GM18505 (cell line): Measurements from ENCODE around the gene LAPTM5.
"Not testable (repeated sequence)": the region's sequence is repeated elsewhere in the genome, so short reads cannot be mapped to it uniquely, and the experiment has no call there.

Experiments used
- ATAC-seq: cut with Tn5 transposase; IDR thresholded peaks from one replicate; pipeline ENCODE4 v1.9.1; 2021; ENCODE audit not compliant: unreplicated experiment
- POLR2A ChIP-seq: IDR thresholded peaks from 4 replicates; pipeline ENCODE4 v1.6.1; 2011; ENCODE audit warnings: borderline replicate concordance; ENCODE audit not compliant: insufficient read depth, insufficient read length; ENCODE audit errors: extremely low read depth

Gene LAPTM5

DNA sequence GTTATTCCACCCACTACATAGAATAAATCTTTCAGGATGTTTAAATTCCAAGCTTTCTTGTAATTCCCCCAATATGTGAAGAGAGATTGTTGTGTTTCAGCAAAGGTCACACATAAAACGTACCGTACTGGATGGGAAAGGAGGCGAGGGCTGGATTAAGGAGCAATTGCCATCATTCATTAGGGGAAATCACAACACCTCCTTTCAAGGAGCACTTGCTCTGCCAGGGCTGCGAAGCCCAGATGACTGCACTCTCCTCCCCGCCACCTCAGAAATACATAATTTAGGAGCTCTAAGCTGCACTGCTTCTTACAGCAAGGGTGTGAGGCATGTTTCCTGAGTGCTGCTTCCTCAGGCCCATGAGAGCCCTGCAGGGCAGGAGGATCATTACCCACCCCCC lies 63.8 kb downstream of the LAPTM5 start:
- TF ChIP-seq POLR2A: no peak
- ATAC-seq: no peak

DNA sequence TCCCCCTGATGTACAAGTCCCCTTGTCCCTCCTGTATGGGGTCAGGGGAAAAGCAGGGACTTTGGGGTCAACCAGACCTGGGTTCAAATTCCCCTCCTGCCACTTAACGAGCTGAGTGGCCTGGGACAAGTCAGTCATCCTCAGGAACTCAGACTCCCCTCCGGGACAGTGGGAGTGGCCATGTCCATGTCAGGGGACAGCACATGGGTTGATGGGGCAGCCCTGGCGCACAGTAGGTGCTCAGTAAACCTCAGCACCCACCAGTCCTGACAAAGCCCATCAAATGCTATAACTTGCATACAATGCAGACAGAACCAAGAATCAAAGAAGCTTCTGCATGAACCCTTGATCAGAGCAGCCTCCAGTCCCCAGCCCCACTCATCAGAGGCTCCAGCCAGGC lies 64.2 kb downstream of the LAPTM5 start:
- TF ChIP-seq POLR2A: no peak
- no peak for ATAC-seq

GRCh38 chr1:30692948-30693301 lies 64.6 kb downstream of the LAPTM5 start:
- TF ChIP-seq POLR2A: no peak
- no peak for ATAC-seq

GRCh38 chr1:30692201-30692947 lies 65.2 kb downstream of the LAPTM5 start:
- no peak for ATAC-seq
- TF ChIP-seq POLR2A: no peak

DNA sequence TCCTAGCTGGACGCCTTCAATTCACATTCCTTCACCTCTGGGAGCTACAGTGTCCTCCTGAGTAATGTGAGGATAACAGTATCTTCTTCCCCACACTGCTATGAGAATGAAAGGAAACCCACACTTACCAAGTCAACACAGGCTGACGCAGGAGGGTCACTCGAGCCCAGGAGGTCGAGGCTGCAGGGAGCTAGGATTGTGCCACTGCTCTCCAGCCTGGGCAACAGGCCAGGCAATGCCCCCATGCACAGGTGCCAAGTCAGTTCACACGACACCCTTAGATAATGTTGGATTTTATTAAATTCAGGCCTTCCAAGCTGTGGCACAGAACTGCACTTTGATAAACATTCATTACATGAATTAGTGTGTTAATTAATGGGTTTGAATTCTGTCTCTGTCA lies 66.1 kb downstream of the LAPTM5 start:
- no peak for ATAC-seq
- no peak for TF ChIP-seq POLR2A

DNA sequence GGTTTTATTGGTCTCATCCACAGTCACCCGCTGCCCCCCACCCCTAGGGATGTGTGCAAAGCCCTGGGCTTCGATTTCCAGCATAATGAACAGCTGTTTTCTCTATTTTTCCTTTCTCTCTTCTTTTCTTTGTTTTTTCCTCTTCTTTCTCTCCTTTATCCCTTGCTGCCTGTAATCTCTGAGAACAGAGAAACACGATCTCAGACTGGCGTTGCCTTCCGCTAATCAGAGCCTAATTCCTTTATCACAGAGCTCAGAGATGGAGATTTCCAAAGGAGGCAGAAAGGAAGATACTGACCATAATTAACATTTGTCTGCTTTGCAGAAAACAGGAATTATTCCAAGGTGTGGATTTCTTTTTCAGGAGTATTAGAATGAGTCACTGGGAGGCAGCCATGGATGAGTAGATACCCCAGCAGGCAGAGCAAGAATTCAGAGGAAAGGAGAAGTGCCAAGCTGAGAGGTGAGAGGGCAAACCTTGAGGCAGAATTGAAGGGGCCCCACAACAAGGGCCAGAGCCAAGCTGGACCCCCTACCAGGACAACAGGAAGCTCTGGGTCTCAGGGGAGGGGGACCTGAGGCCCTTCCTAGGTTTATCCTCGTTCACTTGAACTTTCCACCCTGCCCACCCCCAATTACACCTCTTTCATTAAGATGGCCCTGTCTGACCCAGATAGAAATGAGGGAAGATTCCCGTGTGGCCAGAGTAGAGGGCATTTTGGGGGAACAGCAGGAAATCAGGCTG lies 67.5 kb downstream of the LAPTM5 start:
- no peak for TF ChIP-seq POLR2A
- no peak for ATAC-seq

DNA sequence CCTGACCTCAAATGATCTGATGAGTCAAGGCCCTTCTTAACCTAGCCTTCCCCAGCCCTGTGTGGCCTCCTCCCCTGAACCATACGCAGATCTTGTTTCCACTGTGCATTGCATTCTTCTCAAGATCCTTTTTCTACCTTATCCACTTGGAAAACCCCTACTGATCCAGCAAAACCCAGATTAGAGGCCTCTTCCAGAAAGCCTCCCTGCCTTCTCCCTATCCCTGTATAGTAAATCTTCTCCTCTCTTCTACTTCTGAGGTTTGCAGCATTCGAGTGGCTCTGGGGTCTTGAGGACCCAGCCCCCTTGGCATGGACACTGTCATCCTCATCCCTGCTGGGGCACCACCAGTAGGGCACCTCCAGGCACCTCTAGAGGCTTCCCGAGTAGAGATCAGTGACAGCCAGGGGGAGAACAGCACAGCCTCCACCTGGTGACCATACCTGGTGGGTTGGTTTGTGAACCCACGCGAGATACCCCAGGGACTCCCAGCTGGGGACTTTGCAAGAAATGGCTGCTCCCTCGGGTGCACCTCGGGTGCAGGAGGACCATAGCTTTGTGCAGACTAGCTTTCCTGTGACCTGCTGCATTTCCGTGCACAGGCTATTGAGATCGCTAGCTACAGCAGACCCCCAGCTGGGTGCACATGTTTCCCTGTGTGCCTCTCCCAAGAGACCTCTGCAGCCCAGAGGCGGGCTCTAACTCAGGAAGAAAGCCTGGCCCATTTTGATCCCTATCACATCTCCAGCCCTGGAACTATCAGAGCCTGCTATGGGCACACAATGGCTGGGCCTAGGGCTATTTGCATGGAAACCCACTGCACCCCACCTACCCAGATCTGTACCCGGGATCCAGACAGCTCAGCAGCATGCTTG lies 68.4 kb downstream of the LAPTM5 start:
- no peak for ATAC-seq
- TF ChIP-seq POLR2A: no peak

GRCh38 chr1:30688516-30688915 lies 69.1 kb downstream of the LAPTM5 start:
- not testable (repeated sequence) for ATAC-seq

DNA sequence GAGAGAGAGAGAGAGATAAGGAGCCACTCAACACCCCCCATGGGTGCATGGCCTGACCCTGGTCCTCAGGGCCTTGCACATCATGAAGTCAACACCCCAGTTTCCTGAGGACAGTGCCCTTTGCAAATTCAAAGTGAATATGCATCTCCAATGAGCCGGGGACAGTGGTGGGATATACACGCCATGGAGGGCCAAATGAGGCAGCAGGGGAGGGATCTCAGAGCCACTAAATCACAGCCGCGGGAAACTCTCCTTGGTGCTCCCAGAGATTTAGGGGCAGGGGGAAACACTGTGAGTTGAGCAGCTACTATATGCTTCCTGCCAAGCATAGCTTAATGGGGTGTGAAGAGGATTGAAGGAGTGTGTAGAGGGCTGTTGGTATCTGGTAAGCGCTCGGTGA lies 69.7 kb downstream of the LAPTM5 start:
- TF ChIP-seq POLR2A: no peak
- ATAC-seq: no peak

GRCh38 chr1:30686236-30686935 lies 71.2 kb downstream of the LAPTM5 start:
- no peak for TF ChIP-seq POLR2A
- ATAC-seq: no peak

GRCh38 chr1:30685796-30686165 lies 71.8 kb downstream of the LAPTM5 start:
- TF ChIP-seq POLR2A: no peak
- no peak for ATAC-seq

DNA sequence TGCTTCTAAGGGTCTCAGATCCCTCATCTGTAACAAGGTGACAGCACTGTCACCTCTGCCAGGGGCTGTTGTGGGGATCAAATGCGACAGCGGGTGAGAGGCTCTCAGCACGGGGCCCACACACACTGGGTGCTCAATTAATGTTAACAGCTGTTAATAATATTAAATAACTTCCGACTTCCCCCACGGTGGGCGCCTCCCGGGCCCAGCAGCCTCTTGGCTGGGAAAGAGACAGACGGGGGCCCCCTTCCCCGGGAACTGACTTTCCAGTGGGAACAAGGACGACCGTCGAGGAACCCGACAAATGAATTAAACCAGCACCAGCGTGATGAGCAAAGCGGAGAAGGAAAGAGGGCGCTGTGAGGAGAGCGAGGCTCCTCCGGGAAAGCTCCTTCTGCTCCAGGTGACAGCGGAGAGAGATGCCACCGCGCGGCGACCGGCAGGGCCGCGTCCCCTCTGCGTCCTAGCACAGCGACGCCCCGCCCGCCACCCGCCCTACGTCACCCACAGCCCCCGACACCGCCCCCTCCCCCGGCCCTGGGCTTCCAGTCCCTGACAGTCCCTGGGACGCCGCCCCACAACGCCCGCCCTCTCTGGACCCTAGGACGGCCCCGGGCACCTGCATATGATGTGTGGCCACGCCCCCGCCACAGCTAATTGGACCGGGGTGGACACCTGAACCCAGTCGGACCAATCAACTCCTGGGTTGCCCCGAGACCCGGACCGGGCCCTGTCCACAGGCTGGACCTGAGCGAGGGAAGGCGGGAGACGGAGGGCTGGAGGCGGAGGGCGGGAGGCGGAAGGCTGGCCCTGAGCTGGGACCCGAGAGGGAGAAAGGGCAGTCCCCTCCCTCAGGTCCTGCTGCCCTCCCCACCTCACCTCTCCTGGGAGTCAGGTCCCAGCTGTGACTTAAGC lies 72.4 kb downstream of the LAPTM5 start:
- no peak for ATAC-seq

More for the DNA sequence above, 72.4 kb downstream of the LAPTM5 start:
- no peak for TF ChIP-seq POLR2A
